HG03159 (cell line): ENCODE data around the gene TRPC4.

Experiments
- ATAC-seq: cut with Tn5 transposase; IDR thresholded peaks from one replicate; pipeline ENCODE4 v1.9.1; 2021; ENCODE audit warnings: mild to moderate bottlenecking, moderate library complexity; ENCODE audit not compliant: unreplicated experiment

TRPC4 gene

DNA sequence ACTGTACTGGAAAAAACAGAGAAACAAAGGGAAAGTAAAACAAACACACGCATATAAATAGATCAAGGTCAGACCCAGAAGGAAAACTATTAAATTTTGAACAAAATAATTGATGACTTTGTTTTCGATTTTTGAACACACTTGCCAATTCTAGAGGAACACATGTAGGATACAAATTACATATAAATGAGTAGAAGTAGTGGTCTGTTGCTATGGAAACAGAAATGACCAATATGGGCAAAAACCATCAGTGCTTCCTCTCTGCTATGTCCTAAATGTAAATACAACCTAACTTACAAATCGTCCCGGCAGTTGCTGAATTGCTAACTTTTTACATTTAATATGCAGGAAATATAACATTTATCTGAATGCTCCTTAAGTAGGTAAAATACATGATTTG, 205.8 kb downstream of the TRPC4 start:
- no peak for ATAC-seq

DNA sequence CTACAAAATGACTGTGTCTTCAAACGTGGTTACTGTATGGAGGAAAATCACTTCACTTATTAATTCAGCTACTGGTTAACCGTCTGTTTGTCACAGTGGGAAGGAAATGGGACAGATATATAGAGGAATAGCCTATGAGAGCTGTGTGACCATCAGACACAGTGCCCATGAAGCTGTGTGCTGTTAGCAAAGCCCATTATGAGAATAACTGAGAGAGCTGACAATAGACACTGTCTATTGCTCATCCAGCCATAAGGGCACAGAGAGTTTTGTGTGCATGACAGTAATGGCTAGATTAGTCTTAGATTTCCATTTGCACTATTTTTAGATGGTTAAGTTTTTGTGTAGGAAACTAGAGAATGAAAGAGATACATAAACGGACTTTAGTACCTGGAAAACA, 206.9 kb downstream of the TRPC4 start:
- no peak for ATAC-seq

DNA sequence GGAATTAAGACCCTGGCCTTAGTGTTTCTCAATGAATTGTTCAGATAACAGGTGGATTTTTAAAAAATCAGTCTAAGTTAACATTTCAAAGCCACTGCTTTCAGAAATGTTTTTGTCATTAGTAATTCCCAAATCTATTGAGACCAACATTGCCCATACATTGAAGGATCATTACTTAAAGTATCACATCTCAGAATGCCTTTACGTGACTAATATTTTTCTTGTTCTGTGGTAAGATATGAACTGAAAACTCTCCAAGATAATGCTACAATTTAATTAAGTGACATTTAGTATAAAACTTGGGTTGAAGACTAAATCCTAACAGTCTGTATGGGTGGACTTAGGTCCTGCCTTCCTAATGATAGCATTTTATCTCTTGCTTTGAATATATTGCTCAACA, 211.6 kb downstream of the TRPC4 start:
- ATAC-seq: no peak

GRCh38 chr13:37657134-37657533, 212.4 kb downstream of the TRPC4 start:
- ATAC-seq: no peak

DNA sequence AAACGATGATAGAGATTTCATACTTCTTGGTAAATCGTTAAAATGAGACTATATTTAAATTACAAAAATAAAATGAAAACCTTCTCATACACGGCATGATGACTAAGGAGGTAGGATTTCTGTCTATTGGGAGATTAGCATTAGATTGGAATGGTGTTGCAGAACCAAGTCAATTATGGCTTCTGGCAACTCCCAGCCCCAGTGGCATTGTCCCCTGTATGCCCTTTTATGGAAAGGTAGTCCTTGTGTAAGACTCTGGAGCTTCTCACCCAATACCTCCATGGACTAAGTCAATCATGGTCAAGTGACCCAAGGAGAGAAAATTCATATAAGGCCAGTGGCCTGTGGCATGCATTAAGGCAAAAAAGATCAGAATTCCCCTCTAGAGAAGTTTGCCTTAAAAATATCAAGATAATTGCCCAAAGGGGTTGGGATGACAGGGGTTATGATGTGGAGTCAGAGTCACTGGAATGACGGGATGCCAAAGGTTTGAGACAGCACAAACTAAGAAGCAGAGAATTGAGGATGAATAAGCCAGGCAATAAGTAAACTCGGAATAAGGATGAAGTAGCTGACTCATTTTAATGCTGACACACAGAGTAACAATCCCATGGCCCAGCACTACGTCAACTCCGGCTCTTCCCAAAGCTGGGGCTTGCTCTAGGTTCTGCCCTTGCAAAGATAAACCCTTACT, 213.2 kb downstream of the TRPC4 start:
- ATAC-seq: no peak

DNA sequence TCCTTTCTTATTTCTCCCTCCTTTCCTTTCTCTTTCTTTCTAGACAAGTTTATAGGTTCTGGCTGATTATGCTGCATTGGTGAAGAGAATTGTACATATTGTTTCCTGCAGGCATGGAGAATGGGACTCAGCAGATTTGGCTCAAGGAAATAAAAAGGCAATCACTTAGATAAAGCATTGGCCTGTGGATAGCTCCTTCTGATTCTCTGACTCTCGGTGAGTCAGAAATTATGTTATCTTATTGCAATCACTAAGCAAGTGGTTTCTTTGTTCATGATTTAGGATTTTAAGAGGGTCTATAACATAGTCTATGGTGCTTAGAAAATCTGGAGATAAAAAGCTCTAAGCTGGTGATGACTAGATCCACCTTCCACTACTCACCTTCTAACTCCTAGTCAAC, 217.0 kb downstream of the TRPC4 start:
- no peak for ATAC-seq

- no peak for ATAC-seq
Measured at GRCh38 chr13:37651891-37652290, 217.7 kb downstream of the TRPC4 start.

DNA sequence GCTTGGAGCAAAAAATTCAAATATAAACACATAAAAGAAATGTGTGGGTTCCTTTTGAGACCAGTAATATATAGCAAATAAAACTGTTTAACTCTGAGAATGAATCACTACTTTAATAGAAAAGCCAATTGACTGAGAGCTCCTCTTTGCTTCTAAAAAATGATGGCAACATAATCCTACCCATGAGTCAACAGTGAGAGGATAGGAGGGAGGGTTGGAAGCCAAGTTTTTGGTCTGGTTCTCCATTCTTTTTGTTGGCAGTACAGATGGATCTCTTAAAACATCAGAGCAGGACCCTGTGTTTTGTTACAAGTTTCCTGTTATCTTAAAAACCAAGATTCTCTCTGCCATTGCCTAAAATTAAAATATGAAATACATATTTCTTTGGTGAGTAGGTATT, 221.0 kb downstream of the TRPC4 start:
- ATAC-seq: no peak

GRCh38 chr13:37647031-37647650, 222.4 kb downstream of the TRPC4 start:
- no peak for ATAC-seq

DNA sequence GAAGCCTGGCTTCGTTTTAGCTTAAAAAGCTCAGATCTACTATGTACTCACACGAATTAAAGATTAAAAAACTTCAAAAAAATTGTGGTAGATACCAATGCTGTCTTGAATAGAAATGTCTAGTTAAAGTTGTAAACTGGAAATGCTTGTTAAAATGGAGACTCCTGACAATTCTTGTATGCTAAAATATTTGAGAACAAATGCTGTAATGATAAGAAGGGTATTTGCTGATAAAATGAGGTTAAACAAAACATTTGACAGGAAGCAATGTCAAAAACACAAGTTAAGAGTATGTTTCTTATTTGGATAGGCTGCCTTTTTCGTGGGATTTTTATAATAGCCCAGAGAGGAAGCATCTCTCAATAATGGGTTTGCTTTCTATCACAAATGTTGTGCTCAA, 223.0 kb downstream of the TRPC4 start:
- ATAC-seq: no peak

DNA sequence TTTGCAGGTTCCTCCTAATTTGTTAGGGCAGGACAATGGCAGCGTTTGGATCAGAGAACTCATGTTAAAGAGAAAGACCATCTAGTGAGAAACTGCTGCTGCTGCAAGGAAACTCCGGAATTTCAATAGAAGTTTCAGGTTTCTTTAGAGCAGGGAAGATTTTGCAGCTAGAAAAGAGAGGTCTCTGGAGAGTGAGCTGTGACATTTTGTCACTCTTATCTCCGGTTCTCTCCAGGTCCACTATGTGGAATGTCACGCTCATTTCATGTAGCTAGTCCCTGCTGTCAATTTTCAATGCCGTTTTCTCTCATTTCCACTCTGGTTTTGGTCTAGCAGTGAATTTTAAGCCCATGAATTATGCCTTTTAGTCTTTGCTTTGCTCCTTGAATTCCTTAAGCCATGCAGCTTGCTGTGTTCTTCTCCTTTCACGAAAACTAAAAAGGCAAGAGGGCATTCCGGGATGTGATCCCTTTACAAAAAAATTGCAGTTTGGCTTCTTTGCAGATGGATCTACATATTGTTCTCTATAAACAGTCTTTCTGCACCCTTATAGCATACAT, 224.3 kb downstream of the TRPC4 start:
- ATAC-seq: no peak

DNA sequence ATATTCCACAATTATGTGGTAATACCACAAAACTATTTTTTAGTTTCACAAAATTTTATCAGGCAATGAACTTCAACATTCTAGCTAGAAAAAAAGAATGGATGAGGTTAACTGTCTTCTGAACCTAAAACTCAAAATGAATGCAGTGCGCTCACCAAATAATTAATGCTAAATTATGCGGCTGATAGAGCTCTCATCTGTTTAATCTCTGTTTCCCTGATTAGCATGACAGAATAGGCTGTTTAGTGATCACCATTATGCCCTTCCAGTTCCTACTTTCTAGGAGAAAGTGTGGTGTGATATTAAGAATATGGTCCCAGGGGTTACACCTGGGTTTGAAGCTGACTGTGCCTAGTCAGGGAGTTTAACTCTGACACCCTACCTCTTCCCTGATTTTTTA, 228.2 kb downstream of the TRPC4 start:
- ATAC-seq: no peak

DNA sequence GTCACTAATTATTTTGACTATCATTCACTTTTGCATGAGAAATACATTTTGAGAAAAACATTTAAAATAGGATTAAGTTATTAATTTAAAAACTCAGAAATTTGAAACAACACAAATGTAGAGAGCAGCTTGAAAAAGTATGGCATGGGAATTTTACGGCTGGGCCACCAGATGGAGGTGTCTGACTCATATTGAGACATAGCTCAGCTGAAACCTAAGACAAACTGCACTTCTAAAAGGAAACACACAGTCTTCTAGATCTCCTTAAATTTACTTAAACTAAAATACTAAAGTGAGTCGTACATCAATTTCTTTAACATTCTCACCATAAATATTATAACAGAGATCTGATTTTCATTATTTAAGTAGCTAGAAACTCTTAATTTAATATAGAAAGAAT, 229.1 kb downstream of the TRPC4 start:
- ATAC-seq: no peak

DNA sequence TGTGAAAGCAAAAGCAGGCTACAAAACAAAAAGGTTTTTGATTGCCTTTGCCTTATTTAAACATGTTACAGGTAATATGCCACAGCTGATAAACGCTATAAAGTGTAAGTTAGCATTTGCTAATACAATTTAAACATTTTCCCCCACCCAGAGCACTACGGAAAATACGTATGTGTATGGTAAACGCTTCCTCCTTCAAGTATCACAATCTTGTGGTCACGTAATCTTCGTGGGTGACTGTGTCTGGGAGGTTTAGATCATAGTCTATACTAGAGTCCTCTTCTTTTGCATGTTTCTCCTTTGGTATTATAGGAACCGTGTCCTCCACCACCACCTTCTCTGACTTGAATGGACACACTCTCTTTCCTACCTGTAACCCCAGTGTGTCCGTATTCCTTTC, 232.9 kb downstream of the TRPC4 start:
- ATAC-seq: no peak

- no peak for ATAC-seq
Measured at GRCh38 chr13:37632294-37632693, 237.3 kb downstream of the TRPC4 start.

- no peak for ATAC-seq
Measured at GRCh38 chr13:37627428-37627827, 242.1 kb downstream of the TRPC4 start.

DNA sequence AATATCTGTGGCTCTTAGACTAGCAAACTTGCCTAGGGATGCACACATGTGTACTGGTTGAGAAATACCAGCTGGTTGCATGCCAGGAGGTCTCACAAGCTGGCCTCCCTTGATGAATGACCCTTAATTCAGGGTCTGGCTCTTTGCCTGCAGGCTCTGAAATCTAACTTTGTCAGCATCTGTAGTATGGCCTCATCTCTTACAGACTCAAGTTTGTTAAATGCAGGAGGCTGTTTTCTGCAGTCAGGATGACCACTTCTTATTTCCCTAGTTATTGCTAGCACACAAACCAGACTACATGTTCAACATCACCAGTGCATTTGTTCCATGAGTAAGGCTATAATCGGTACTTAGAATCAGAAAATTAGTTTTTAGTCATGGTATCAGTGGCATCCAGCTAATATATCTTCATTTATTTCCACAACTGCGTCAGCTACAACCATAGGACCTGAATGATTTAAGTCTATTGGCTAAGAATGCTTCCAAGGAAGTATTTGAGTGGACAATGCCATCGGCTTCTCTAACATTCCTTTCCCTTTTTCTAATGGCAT, 247.7 kb downstream of the TRPC4 start:
- no peak for ATAC-seq

DNA sequence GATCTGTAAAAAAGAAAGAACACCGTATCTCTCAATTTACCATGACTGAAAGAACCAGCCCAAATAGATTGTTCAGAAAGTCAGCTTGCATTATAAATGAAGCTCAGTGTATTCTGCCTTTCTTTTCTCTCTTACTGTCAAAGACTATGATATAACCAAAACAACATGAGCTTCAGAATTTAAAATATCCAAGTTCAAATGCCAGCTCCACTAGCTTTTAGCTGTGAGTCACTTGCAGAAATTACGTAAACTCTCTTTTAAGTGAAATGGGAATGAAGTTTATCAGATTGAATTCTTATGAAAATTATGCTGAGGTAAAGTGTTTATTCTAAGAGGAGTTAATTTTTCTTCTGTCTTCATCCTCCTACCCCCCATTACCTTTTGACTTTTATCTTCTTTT, 251.0 kb downstream of the TRPC4 start:
- ATAC-seq: no peak

GRCh38 chr13:37617173-37617572, 252.4 kb downstream of the TRPC4 start:
- ATAC-seq: no peak

GRCh38 chr13:37616131-37616530, 253.4 kb downstream of the TRPC4 start:
- ATAC-seq: no peak

- ATAC-seq: no peak
Measured at GRCh38 chr13:37615276-37615675, 254.3 kb downstream of the TRPC4 start.

GRCh38 chr13:37613638-37614037, 255.9 kb downstream of the TRPC4 start:
- ATAC-seq: no peak
